ENCODE data around the gene ATP6V0B. TPM values are rescaled to one million over a fixed set of nuclear protein-coding genes. Genes with fewer than 3 reads are reported as not detected.

ATP6V0B gene
- total and polyA plus RNA-seq, 7 donors, result 87.9 to 260 (median 133) TPM

- H3K27me3 ChIP-seq (ENCODE audit: insufficient read depth in 3 of 3, low read length in 2 of 3), result no peaks in the 10 kb centered on the region
- no peaks in the 10 kb centered on the region for H3K9me3 ChIP-seq
- peak overlapping the region; percentile 99 for H3K4me3 ChIP-seq
- DNase-seq, result no peak
- WGBS, 3 donors, result 38 to 53% (median 43%) methylated on average over 5 of the region's 5 CpGs
- H3K36me3 ChIP-seq (ENCODE audit: insufficient read depth in 1 of 2, low read depth in 1 of 2), result peaks cover 2 to 41% of the 10 kb centered on the region in 2 donors
- H3K4me1 ChIP-seq, result peaks cover 28% of the 10 kb centered on the region
- intact Hi-C loops (cut with DNase I), result loop anchor here in 1 of 2 donors (2.0 kb wide), 1 partner anchor 20 kb away; no protein-coding TSS in a partner anchor
- no peak for TF ChIP-seq CTCF (IDR thresholded peaks at IDR 0.05)
- peak overlapping the region; percentile 97 for H3K27ac ChIP-seq
- ATAC-seq, result no peak
These were observed 4.3 kb upstream of the ATP6V0B start for GRCh38 chr1:43970502-43970901.

- Histone ChIP-seq H3K36me3 (ENCODE audit: insufficient read depth in 1 of 2, low read depth in 1 of 2) (peaks cover 2 to 37% of the 10 kb centered on the region in 2 donors), H3K9me3 (no peaks in the 10 kb centered on the region), H3K27ac (peak overlapping the region; percentile 97), H3K27me3 (ENCODE audit: insufficient read depth in 3 of 3, low read length in 2 of 3) (no peaks in the 10 kb centered on the region), H3K4me1 (peaks cover 32% of the 10 kb centered on the region), H3K4me3 (peak overlapping the region; percentile 99)
- ATAC-seq (no peak), DNase-seq (no peak)
- intact Hi-C loops (cut with DNase I), result loop anchor here in 1 of 2 donors (2.0 kb wide), 1 partner anchor 20 kb away; no protein-coding TSS in a partner anchor
- no peak for TF ChIP-seq CTCF (IDR thresholded peaks at IDR 0.05)
- WGBS, 3 donors, result 85 to 93% (median 89%) methylated on average over 9 of the region's 9 CpGs
These were observed 3.8 kb upstream of the ATP6V0B start for GRCh38 chr1:43970911-43971310.

- Histone ChIP-seq H3K9me3 (no peaks in the 10 kb centered on the region), H3K4me1 (peaks cover 38% of the 10 kb centered on the region), H3K27me3 (ENCODE audit: insufficient read depth in 3 of 3, low read length in 2 of 3) (no peaks in the 10 kb centered on the region), H3K4me3 (peak overlapping the region; percentile 99), H3K27ac (peak overlapping the region; percentile 97), H3K36me3 (ENCODE audit: insufficient read depth in 1 of 2, low read depth in 1 of 2) (peaks cover 2 to 37% of the 10 kb centered on the region in 2 donors)
- no peak for TF ChIP-seq CTCF (IDR thresholded peaks at IDR 0.05)
- peak; percentile 38 to 53 (median 48) for ATAC-seq
- WGBS, 3 donors, result 64 to 82% (median 68%) methylated on average over 17 of the region's 17 CpGs
- intact Hi-C loops (cut with DNase I), result loop anchor here in 1 of 2 donors (2.0 kb wide), 1 partner anchor 21 kb away; no protein-coding TSS in a partner anchor
- DNase-seq, result peak; percentile 63 to 88
These were observed 3.3 kb upstream of the ATP6V0B start for GRCh38 chr1:43971336-43971980.

- Histone ChIP-seq H3K4me3 (peak overlapping the region; percentile 94), H3K4me1 (peaks cover 51% of the 10 kb centered on the region), H3K36me3 (ENCODE audit: insufficient read depth in 1 of 2, low read depth in 1 of 2) (peaks cover 2 to 40% of the 10 kb centered on the region in 2 donors), H3K27ac (peak overlapping the region; percentile 97), H3K9me3 (no peaks in the 10 kb centered on the region), H3K27me3 (ENCODE audit: insufficient read depth in 3 of 3, low read length in 2 of 3) (no peaks in the 10 kb centered on the region)
- ATAC-seq (no peak), DNase-seq (no peak)
- TF ChIP-seq CTCF (IDR thresholded peaks at IDR 0.05), result no peak
- intact Hi-C loops (cut with DNase I), result no loop called here
- WGBS, 3 donors, result 23 to 32% (median 25%) methylated on average over 9 of the region's 9 CpGs
These were observed 748 bp upstream of the ATP6V0B start for GRCh38 chr1:43973981-43974442.

Measured in psoas muscle (tissue), 8 donors.